GM19324 (cell line): Measurements from ENCODE around the gene PACSIN1.

ENCODE experiments used
- ATAC-seq: cut with Tn5 transposase; IDR thresholded peaks from one replicate; pipeline ENCODE4 v1.9.1; 2021; ENCODE audit warnings: mild to moderate bottlenecking, moderate library complexity; ENCODE audit not compliant: unreplicated experiment, low FRiP score

PACSIN1 gene

GRCh38 chr6:34526241-34526972 lies 60.5 kb downstream of the PACSIN1 start:
- ATAC-seq: no peak

- peak; percentile 74 for ATAC-seq
Measured at GRCh38 chr6:34526992-34527728, 61.3 kb downstream of the PACSIN1 start.

DNA sequence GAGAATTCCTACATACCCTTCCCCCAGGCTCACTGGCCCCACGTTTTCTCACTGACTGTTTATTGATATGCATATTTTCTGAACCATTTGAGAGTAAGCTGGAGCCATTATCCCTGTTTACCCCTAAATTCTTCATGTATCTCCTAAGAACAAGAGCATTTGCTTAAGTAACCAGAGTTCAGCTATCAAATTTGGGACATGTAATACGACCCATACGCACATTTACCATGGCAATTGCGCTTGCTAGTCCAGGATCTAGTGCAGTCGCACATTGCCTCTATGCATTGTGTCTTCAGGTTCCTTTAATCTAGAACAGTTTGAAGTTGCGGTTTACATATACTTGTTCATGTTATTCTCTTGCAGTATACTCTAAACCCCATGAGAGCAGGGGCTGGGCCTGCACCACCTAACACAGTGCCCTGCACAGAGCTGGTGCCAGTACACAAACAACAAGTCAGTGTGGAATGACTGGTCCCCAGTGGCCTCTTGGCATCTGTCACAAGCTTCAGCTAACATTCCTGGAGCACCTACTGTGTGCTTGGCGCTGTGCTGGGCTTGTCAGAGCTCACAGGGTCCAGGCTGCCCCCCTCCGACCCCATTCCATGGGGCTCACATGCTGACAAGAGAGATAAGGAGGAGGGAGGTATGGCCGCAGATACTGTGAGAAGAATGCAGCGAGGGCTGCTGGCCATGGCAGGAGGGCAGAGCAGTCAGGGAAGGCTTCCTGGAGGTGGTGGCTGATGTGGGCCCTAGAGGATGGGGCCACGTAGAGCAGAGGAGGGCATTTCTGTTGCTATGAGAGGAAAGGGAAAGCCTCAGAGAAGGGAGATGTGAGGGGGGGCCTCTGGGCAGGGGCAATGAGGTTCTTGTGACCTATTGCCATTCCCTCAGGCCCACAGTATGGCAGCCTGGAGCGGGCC lies 62.1 kb downstream of the PACSIN1 start:
- ATAC-seq: no peak

DNA sequence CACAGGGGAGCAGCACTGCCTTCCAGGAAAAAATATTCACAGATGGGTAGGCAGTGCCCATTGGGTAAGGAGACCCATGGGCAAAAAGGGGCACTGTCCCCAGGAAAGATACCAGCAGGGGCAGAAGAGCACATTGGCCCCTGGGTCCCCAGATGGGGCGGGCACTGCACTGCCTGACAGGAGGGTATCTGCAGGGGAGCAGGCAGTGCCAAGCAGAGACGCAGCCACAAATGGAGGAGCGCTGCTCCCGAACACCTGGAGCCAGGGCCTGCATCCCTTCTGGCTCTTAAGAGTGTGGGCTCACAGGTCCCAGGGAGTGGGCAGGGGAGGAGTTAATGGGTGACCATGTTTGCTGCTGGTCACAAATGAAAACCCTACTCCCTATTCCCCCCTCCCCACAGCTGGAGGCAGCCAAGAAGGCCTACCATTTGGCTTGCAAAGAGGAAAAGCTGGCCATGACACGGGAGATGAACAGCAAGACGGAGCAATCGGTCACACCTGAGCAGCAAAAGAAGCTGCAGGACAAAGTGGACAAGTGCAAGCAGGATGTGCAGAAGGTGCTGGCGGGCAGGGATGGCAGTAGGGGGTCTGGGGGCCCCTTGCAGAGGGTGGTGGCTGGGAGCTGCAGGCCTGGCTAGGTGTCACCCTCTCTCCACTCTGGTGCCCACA lies 63.3 kb downstream of the PACSIN1 start:
- ATAC-seq: no peak

DNA sequence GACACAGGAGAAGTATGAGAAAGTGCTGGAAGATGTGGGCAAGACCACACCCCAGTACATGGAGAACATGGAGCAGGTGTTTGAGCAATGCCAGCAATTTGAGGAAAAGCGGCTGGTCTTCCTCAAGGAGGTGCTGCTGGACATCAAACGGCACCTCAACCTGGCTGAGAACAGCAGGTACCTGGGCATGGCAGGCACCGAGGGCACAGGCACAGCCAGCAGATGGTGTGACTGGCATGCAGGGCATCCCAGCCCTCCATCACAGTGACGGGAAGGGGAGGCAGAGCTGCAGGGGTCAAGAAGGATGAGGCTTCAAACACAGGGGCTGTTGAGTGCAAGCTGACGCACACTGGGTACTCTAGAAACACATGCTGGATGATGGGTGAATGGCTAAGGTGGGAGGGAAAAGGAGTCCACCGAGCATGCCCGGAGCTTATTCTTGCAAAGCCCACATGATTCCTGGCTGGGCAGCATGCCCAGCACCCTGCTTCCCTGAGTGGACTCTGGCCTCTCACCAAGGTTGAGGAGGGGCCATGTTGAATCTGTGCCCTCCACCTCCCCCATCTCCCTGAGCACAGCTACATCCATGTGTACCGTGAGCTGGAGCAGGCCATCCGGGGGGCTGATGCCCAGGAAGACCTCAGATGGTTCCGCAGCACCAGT lies 63.9 kb downstream of the PACSIN1 start:
- no peak for ATAC-seq

- ATAC-seq: no peak
Measured at GRCh38 chr6:34530753-34531365, 65.0 kb downstream of the PACSIN1 start.

DNA sequence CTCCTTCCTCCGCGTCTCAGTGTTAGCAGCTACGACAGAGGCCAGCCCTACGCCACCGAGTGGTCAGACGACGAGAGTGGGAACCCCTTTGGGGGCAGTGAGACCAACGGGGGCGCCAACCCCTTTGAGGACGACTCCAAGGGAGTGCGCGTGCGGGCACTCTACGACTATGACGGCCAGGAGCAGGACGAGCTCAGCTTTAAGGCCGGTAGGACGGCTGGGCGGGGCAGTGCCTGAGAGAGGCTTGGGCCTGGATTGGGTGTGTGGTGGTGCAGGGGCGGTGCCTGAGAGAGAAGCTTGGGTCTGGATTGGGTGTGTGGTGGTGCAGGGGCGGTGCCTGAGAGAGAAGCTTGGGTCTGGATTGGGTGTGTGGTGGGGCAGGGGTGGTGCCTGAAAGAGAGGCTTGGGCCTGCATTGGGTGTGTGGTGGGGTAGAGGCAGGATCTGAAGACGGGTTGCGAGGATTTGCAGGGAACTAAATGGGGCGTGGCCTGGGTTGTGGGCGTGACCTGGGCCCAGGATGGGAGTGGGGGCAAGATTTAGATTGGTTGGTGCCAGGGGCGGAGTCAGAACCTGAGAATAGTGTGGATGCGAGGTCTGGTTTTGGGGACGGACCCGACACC lies 65.8 kb downstream of the PACSIN1 start:
- no peak for ATAC-seq

- ATAC-seq: no peak
Measured at GRCh38 chr6:34532230-34532629, 66.4 kb downstream of the PACSIN1 start.

- no peak for ATAC-seq
Measured at GRCh38 chr6:34534146-34534545, 68.3 kb downstream of the PACSIN1 start.

- ATAC-seq: no peak
Measured at GRCh38 chr6:34534656-34535055, 68.8 kb downstream of the PACSIN1 start.

DNA sequence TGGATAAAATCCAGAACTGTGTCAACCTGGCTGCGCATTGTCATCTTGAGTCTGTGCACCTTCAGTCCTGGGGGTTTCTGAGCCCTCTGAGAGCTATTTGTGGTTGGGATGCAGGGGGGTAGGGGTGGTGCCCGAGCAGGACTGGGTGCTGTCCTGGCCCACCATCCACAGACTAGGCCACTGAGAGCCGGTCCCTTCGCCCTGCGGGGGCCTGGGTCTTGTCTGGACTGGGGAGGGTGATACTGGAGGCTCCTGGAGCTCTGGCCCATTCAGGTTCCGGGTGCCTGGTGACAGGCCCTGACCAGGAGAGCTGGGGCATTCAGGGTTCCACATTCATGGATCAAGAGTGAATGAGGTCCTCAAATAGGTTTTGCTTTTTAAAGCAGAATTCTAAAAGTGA lies 69.3 kb downstream of the PACSIN1 start:
- ATAC-seq: no peak

DNA sequence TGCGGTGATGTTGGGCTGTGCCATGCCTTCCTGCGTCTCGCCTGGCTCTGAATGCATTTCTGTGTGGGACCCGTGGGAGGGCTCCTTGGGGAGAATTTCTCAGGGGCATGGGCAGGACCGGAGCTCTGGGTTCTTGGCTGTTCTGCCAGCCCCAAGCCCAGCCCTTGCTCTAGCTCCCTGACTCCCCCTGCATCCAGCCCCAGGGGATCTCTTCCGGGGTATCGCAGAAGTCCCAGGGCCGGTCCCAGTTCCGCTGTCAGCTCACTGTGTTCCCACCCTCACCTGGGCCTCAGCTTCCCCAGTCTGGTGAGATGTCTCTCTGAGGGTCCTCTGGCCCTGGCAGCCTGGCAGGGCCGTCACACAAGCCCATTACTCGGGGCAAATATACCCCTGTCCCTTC lies 69.8 kb downstream of the PACSIN1 start:
- no peak for ATAC-seq

DNA sequence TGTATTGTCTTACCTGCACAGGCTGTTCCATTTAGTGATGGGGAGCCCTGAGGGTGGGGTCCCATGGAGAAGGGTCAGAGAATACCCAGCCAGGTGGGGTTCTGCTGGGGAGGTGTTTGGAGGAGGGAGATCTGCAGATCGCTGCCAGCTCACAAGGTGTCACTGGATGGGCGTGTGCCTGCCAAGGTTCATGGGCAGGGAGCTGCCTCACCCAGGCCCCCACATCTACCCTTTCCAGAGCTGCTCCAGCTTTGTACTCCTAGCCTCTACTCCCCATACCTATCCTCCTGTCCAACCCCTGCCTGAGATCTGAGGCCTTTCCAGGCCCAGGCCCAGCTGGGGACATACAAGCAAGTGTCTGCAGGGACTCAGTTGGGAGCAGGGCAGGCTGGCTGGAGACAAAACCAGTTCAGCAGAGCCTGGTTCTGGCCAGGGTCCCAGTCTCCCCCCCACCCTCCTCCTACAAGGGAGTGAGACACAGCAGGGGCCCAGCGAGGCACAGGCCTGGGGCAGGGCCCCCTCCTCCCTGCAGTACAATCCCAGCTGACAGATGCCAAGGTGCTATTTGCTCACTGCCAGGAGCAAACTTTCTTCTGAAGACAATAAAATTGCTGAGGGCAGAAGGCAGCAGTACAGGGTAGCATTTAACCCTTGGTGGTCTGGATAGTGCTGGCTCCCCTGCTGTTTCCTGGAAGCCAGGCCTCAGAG lies 70.5 kb downstream of the PACSIN1 start:
- ATAC-seq: no peak

GRCh38 chr6:34536959-34537848 lies 71.3 kb downstream of the PACSIN1 start:
- no peak for ATAC-seq

GRCh38 chr6:34537922-34538550 lies 72.2 kb downstream of the PACSIN1 start:
- ATAC-seq: no peak

GRCh38 chr6:34538581-34538980 lies 72.7 kb downstream of the PACSIN1 start:
- ATAC-seq: no peak

DNA sequence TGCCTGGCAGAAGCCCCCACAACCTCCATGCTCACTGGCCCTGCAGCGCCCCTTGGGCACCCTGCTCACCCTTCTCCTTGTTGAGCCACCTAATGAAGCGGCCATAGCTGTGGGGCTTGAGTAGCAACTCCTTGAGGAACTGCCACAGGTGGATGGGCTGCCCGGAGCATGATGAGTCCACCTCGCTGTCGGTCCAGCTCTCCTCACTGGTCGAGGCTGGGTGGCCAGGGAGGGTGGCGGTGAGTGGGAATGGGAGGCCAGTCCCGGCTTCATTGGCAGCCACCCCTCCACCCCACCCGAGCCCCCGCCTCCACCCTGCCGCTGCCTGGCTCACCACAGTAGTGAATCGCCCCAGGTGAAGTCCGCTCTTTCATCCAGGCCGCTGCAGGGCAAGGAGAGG lies 73.3 kb downstream of the PACSIN1 start:
- no peak for ATAC-seq
